Neuronal stem cell (in vitro differentiated cells): ENCODE data around the gene CROCC2.

Experiments used
- DNase-seq: peaks from one replicate; pipeline ENCODE4 v3.0.0-alpha.2; 2013; ENCODE audit warnings: low spot score
- H2AFZ ChIP-seq: one replicate; pipeline ENCODE4 v1.6.1; 2013; ENCODE audit warnings: mild to moderate bottlenecking, low read length, inconsistent platforms
- H2AK5ac ChIP-seq: 2 replicates; pipeline ENCODE4 v1.6.1; 2013; ENCODE audit warnings: low read depth, mild to moderate bottlenecking, inconsistent platforms, low read length, moderate library complexity, mixed read lengths
- H2BK120ac ChIP-seq: 2 replicates; pipeline ENCODE4 v1.6.1; 2013; ENCODE audit warnings: low read depth, mild to moderate bottlenecking, inconsistent platforms, low read length, moderate library complexity, mixed read lengths
- H2BK12ac ChIP-seq: one replicate; pipeline ENCODE4 v1.6.1; 2013; ENCODE audit warnings: low read length, inconsistent platforms
- H2BK15ac ChIP-seq: 2 replicates; pipeline ENCODE4 v1.6.1; 2013; ENCODE audit warnings: mild to moderate bottlenecking, low read length, inconsistent platforms, mixed read lengths
- H2BK5ac ChIP-seq: one replicate; pipeline ENCODE4 v1.6.1; 2013; ENCODE audit warnings: inconsistent platforms, mild to moderate bottlenecking, low read length, moderate library complexity
- H3K14ac ChIP-seq: one replicate; pipeline ENCODE4 v1.6.1; 2013; ENCODE audit warnings: low read length, inconsistent platforms
- H3K18ac ChIP-seq: 2 replicates; pipeline ENCODE4 v1.6.1; 2013; ENCODE audit warnings: low read length, inconsistent platforms
- H3K23ac ChIP-seq: 2 replicates; pipeline ENCODE4 v1.6.1; 2013; ENCODE audit warnings: low read depth, mild to moderate bottlenecking, mixed read lengths, low read length, inconsistent platforms; ENCODE audit not compliant: poor library complexity
- H3K27ac ChIP-seq: replicated peaks from 3 replicates; pipeline ENCODE4 v1.5.1; 2013; ENCODE audit warnings: low read length, inconsistent platforms
- H3K27me3 ChIP-seq, 3 experiments: 2 replicates each; pipeline ENCODE4 v1.6.1; 2013; ENCODE audit warnings: low read length in 3 of 3, mild to moderate bottlenecking in 2 of 3, inconsistent platforms in 1 of 3, low read depth in 1 of 3, mixed read lengths in 1 of 3, moderate library complexity in 1 of 3; ENCODE audit not compliant: control insufficient read depth in 3 of 3, insufficient read depth in 3 of 3
- H3K36me3 ChIP-seq, 2 donors: replicated peaks in 1 of 2; 2 replicates each; pipeline ENCODE4 v1.6.1; 2013; ENCODE audit warnings: low read length in 2 of 2; ENCODE audit not compliant: control insufficient read depth in 2 of 2, insufficient read depth in 2 of 2
- H3K4ac ChIP-seq: 2 replicates; pipeline ENCODE4 v1.6.1; 2013; ENCODE audit warnings: inconsistent platforms, mild to moderate bottlenecking, low read length, moderate library complexity
- H3K4me1 ChIP-seq, 2 donors: 1 replicate in 1 of 2; 2 replicates in 1 of 2; pipeline ENCODE4 v1.6.1; 2013; ENCODE audit warnings: low read length in 2 of 2, low read depth in 1 of 2; ENCODE audit not compliant: control insufficient read depth in 2 of 2, insufficient read depth in 1 of 2
- H3K4me2 ChIP-seq: one replicate; pipeline ENCODE4 v1.6.1; 2013; ENCODE audit warnings: mild to moderate bottlenecking, low read length, inconsistent platforms; ENCODE audit not compliant: insufficient read depth, poor library complexity, severe bottlenecking
- H3K4me3 ChIP-seq, 2 donors: 2 replicates each; pipeline ENCODE4 v1.5.1; 2013; ENCODE audit warnings: low read length in 2 of 2, mild to moderate bottlenecking in 2 of 2, inconsistent platforms in 1 of 2, moderate library complexity in 1 of 2
- H3K79me1 ChIP-seq: one replicate; pipeline ENCODE4 v1.6.1; 2013; ENCODE audit warnings: low read depth, mild to moderate bottlenecking, inconsistent platforms, low read length, moderate library complexity
- H3K9ac ChIP-seq: one replicate; pipeline ENCODE4 v1.6.1; 2013; ENCODE audit warnings: mild to moderate bottlenecking, low read depth, low read length, inconsistent platforms; ENCODE audit not compliant: poor library complexity
- H3K9me3 ChIP-seq, 2 donors: replicated peaks in 1 of 2; 2 replicates each; pipeline versions ENCODE3 to v1.6.1; 2013; ENCODE audit warnings: low read length in 2 of 2, mild to moderate bottlenecking in 2 of 2, inconsistent platforms in 1 of 2, low read depth in 1 of 2, mixed read lengths in 1 of 2, moderate library complexity in 1 of 2; ENCODE audit not compliant: control insufficient read depth in 2 of 2, insufficient read depth in 1 of 2
- H4K8ac ChIP-seq: one replicate; pipeline ENCODE4 v1.6.1; 2013; ENCODE audit warnings: low read depth, mild to moderate bottlenecking, inconsistent platforms, low read length, moderate library complexity
- H4K91ac ChIP-seq: one replicate; pipeline ENCODE4 v1.6.1; 2013; ENCODE audit warnings: low read length, low read depth, mild to moderate bottlenecking, inconsistent platforms; ENCODE audit not compliant: poor library complexity
- WGBS, 2 donors: extraction: QIAGEN DNeasy Blood & Tissue Kit; methylation state at CpG; one replicate each; pipeline ENCODE4 v1.1.7; 2013; ENCODE audit warnings: missing lambda C conversion rate in 2 of 2, mixed read lengths in 1 of 2; ENCODE audit not compliant: insufficient read length in 2 of 2, insufficient replicate concordance in 1 of 2; ENCODE audit errors: extremely low coverage in 2 of 2; 5-methylcytosine and 5-hydroxymethylcytosine counted together

The CROCC2 gene

GRCh38 chr2:240922245-240922981 is 16.3 kb downstream of the CROCC2 start:
- H2BK15ac ChIP-seq, result peak overlapping the region; percentile 75
- peaks cover 5% of the 10 kb centered on the region for H3K79me1 ChIP-seq
- WGBS, 2 donors, result no CpG with 5 or more reads among the region's 18 CpGs
- H2BK12ac ChIP-seq, result no peak overlapping the region
- no peaks in the 10 kb centered on the region for H3K9me3 ChIP-seq
- H3K9ac ChIP-seq, result peak overlapping the region; percentile 21
- no peak overlapping the region for H2AFZ ChIP-seq
- no peak for DNase-seq
- H3K36me3 ChIP-seq, result no peaks in the 10 kb centered on the region
- H3K4me1 ChIP-seq, result peaks cover 0 to 2% of the 10 kb centered on the region in 2 donors
- peaks cover 0 to 42% (median 0%) of the 10 kb centered on the region in 3 experiments for H3K27me3 ChIP-seq
- H4K8ac ChIP-seq, result peak overlapping the region; percentile 43
- no peak overlapping the region for H3K4me3 ChIP-seq
- peak overlapping the region; percentile 43 for H3K23ac ChIP-seq
- no peak overlapping the region for H2BK120ac ChIP-seq
- no peak overlapping the region for H3K4me2 ChIP-seq
- H2BK5ac ChIP-seq, result no peak overlapping the region
- peak overlapping the region; percentile 6 for H3K27ac ChIP-seq
- H3K18ac ChIP-seq, result peak overlapping the region; percentile 87
- H3K4ac ChIP-seq, result no peak overlapping the region
- H3K14ac ChIP-seq, result peak overlapping the region; percentile 71
- H2AK5ac ChIP-seq, result peak overlapping the region; percentile 93
- H4K91ac ChIP-seq, result peak overlapping the region; percentile 85

- Histone ChIP-seq H3K4me3 (no peak overlapping the region), H2BK12ac (no peak overlapping the region), H3K18ac (peak overlapping the region; percentile 87), H3K4me1 (peaks cover 0 to 2% of the 10 kb centered on the region in 2 donors), H3K9me3 (no peaks in the 10 kb centered on the region), H3K4me2 (no peak overlapping the region), H3K27ac (peak overlapping the region; percentile 6), H2AFZ (no peak overlapping the region), H3K36me3 (no peaks in the 10 kb centered on the region), H3K14ac (peak overlapping the region; percentile 17), H3K4ac (no peak overlapping the region), H2BK120ac (no peak overlapping the region), H3K9ac (peak overlapping the region; percentile 44), H4K91ac (peak overlapping the region; percentile 85), H3K27me3 (peaks cover 0 to 35% (median 0%) of the 10 kb centered on the region in 3 experiments), H3K23ac (peak overlapping the region; percentile 52), H2BK15ac (peak overlapping the region; percentile 67), H4K8ac (peak overlapping the region; percentile 43), H3K79me1 (peaks cover 5% of the 10 kb centered on the region), H2AK5ac (peak overlapping the region; percentile 93), H2BK5ac (no peak overlapping the region)
- no peak for DNase-seq
- no CpG with 5 or more reads among the region's 15 CpGs for WGBS, 2 donors
Measured at GRCh38 chr2:240922982-240923537, 16.9 kb downstream of the CROCC2 start.

GRCh38 chr2:240925191-240925567 is 19.0 kb downstream of the CROCC2 start:
- no peak for DNase-seq
- no peaks in the 10 kb centered on the region for H3K36me3 ChIP-seq
- H3K23ac ChIP-seq, result no peak overlapping the region
- no peak overlapping the region for H2BK5ac ChIP-seq
- H2AK5ac ChIP-seq, result no peak overlapping the region
- peak overlapping the region; percentile 76 for H3K18ac ChIP-seq
- no peak overlapping the region for H3K27ac ChIP-seq
- H4K8ac ChIP-seq, result no peak overlapping the region
- no peak overlapping the region for H2BK15ac ChIP-seq
- no peak overlapping the region for H3K4me2 ChIP-seq
- H3K9me3 ChIP-seq, result no peaks in the 10 kb centered on the region
- peaks cover 0 to 2% of the 10 kb centered on the region in 2 donors for H3K4me1 ChIP-seq
- H2AFZ ChIP-seq, result no peak overlapping the region
- H4K91ac ChIP-seq, result no peak overlapping the region
- peak overlapping the region; percentile 44 for H3K9ac ChIP-seq
- peaks cover 2% of the 10 kb centered on the region for H3K79me1 ChIP-seq
- no peak overlapping the region for H3K4ac ChIP-seq
- H3K4me3 ChIP-seq, result no peak overlapping the region
- peaks cover 0 to 34% (median 0%) of the 10 kb centered on the region in 3 experiments for H3K27me3 ChIP-seq
- H3K14ac ChIP-seq, result no peak overlapping the region
- WGBS, 2 donors, result no CpG with 5 or more reads among the region's 14 CpGs
- H2BK12ac ChIP-seq, result peak overlapping the region; percentile 22
- no peak overlapping the region for H2BK120ac ChIP-seq
